A673 (cell line): ENCODE data around the gene SLAIN2.

Experiments used
- EZH2 ChIP-seq: fragments of 200-600 bp; sonication (generic); IDR thresholded peaks from 2 replicates; pipeline ENCODE4 v1.6.1; 2017; ENCODE audit warnings: borderline replicate concordance, low read depth, mild to moderate bottlenecking, mixed read lengths, antibody characterized with exemption, low read length; ENCODE audit not compliant: poor library complexity, severe bottlenecking
- TF ChIP-seq, protein P1 (sequence below): fragments of 300-800, 200-600 bp; sonication (generic); conservative IDR thresholded peaks from 2 replicates; pipeline ENCODE4 v1.5.1; 2017; ENCODE audit warnings: low read depth, mild to moderate bottlenecking, antibody characterized with exemption, low read length, moderate library complexity, mixed read lengths

DNA sequence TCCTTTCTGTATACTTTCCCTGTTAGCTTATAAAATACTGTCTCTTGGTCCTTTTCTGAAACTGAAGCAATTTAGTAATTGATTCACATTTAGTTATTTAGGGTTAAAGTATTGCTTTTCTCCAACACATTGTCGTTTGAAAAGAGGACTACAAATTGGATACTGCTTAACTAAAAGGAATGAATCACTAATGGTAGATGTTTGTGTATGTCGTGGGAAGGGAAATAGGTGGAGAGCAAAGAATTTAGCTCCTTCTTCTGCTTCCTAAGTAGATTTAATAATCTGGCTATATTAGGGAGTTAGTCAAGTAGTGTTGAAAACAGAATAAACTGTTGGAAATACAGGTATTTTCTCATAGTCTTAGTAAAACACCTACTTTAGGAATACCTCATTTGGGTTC is 27.9 kb downstream of the SLAIN2 start:
- TF ChIP-seq, protein P1, sequence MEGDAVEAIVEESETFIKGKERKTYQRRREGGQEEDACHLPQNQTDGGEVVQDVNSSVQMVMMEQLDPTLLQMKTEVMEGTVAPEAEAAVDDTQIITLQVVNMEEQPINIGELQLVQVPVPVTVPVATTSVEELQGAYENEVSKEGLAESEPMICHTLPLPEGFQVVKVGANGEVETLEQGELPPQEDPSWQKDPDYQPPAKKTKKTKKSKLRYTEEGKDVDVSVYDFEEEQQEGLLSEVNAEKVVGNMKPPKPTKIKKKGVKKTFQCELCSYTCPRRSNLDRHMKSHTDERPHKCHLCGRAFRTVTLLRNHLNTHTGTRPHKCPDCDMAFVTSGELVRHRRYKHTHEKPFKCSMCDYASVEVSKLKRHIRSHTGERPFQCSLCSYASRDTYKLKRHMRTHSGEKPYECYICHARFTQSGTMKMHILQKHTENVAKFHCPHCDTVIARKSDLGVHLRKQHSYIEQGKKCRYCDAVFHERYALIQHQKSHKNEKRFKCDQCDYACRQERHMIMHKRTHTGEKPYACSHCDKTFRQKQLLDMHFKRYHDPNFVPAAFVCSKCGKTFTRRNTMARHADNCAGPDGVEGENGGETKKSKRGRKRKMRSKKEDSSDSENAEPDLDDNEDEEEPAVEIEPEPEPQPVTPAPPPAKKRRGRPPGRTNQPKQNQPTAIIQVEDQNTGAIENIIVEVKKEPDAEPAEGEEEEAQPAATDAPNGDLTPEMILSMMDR, result no peak
- no peak for TF ChIP-seq EZH2
